GM12878 (cell line): ENCODE measurements around the gene FGF12. TPM values are rescaled to one million over a fixed set of nuclear protein-coding genes. Genes with fewer than 3 reads are reported as not detected.

ENCODE experiments used
- ATAC-seq: fragments of 200-7000 bp; cut with Tn5 transposase; 3 replicates; pipeline ENCODE4 v1.9.1; 2020; ENCODE audit warnings: mild to moderate bottlenecking, moderate library complexity
- BruUV-seq: library from RNA; stranded (reverse); fragments of 400-500 nt; replicated peaks from 2 replicates; lab custom pipeline; 2021; lab: Mats Ljungman, UMichigan
- CTCF ChIA-PET: fragments of 300-600 bp; sonication (Branson Sonifier 250); formaldehyde crosslinking; extraction: SDS; loops from one replicate; lab custom pipeline; 2021; ENCODE audit warnings: inconsistent platforms; lab: Yijun Ruan, JAX
- POLR2A ChIA-PET: fragments of 350-600 bp; formaldehyde crosslinking; extraction: SDS; loops from one replicate; lab custom pipeline; 2021; ENCODE audit warnings: inconsistent platforms; lab: Charles Lee
- RAD21 ChIA-PET: fragments of 300-600 bp; sonication (Branson Sonifier 250); formaldehyde crosslinking; loops from one replicate; lab custom pipeline; 2023; ENCODE audit warnings: antibody characterized with exemption; ENCODE audit not compliant: unreplicated experiment; lab: Charles Lee
- SMC1A ChIA-PET: fragments of 300-600 bp; sonication (Branson Sonifier 250); formaldehyde crosslinking; loops from one replicate; lab custom pipeline; 2023; ENCODE audit not compliant: unreplicated experiment, uncharacterized antibody; lab: Charles Lee
- DNase-seq: peaks from one replicate; pipeline ENCODE4 v3.0.0-alpha.2; 2011; ENCODE audit warnings: low read depth, low spot score
- FAIRE-seq: peaks from 3 replicates; lab custom pipeline; 2011; peaks lifted over from hg19 to GRCh38; lab: Jason Lieb, UNC
- H2AFZ ChIP-seq: 2 replicates; pipeline ENCODE4 v1.6.0; 2011; ENCODE audit warnings: low read depth, low read length, control low read depth; ENCODE audit not compliant: control insufficient read depth
- H3K27ac ChIP-seq: 2 replicates; pipeline ENCODE4 v1.5.1; 2011; ENCODE audit warnings: control low read depth; ENCODE audit not compliant: control insufficient read depth, insufficient read depth
- H3K27me3 ChIP-seq, 2 experiments: replicated peaks in 1 of 2; 2 replicates each; pipeline versions ENCODE4 v1.6.0 to v1.6.1; 2011; ENCODE audit warnings: low read length in 1 of 2; ENCODE audit not compliant: control insufficient read depth in 2 of 2, insufficient read depth in 2 of 2
- H3K36me3 ChIP-seq, 2 experiments: 2 replicates each; pipeline ENCODE4 v1.5.1; 2011; ENCODE audit warnings: low read length in 1 of 2; ENCODE audit not compliant: control insufficient read depth in 2 of 2, insufficient read depth in 2 of 2
- H3K4me1 ChIP-seq: 2 replicates; pipeline ENCODE4 v1.6.1; 2011; ENCODE audit warnings: mild to moderate bottlenecking, low read length, moderate library complexity, mixed read lengths; ENCODE audit not compliant: control insufficient read depth, insufficient read depth
- H3K4me2 ChIP-seq: 2 replicates; pipeline ENCODE4 v1.6.0; 2011; ENCODE audit warnings: control low read depth; ENCODE audit not compliant: control insufficient read depth, insufficient read depth
- H3K4me3 ChIP-seq: fragments of 200-600 bp; sonication (generic); 2 replicates; pipeline ENCODE4 v1.5.1; 2016
- H3K79me2 ChIP-seq: 2 replicates; pipeline ENCODE4 v1.6.0; 2011; ENCODE audit warnings: low read length; ENCODE audit not compliant: control insufficient read depth, insufficient read depth
- H3K9ac ChIP-seq: 2 replicates; pipeline ENCODE4 v1.8.0; 2011; ENCODE audit warnings: low read length, control low read depth, mixed read lengths; ENCODE audit not compliant: control insufficient read depth, insufficient read depth
- H3K9me3 ChIP-seq: replicated peaks from 3 replicates; pipeline ENCODE4 v1.5.1; 2011; ENCODE audit warnings: mild to moderate bottlenecking, low read length; ENCODE audit not compliant: control insufficient read depth, insufficient read depth
- H4K20me1 ChIP-seq: 2 replicates; pipeline ENCODE4 v1.6.0; 2011; ENCODE audit not compliant: control insufficient read depth, insufficient read depth
- ATF3 ChIP-seq: IDR thresholded peaks from 2 replicates; pipeline ENCODE4 v1.6.1; 2011; ENCODE audit warnings: low read depth, mild to moderate bottlenecking, low read length, moderate library complexity, borderline replicate concordance; ENCODE audit errors: extremely low read depth
- BMI1 ChIP-seq: fragments of 450-650 bp; IDR thresholded peaks from 2 replicates; pipeline ENCODE4 v1.6.1; 2016; ENCODE audit warnings: mild to moderate bottlenecking, moderate library complexity, borderline replicate concordance
- CHD2 ChIP-seq: IDR thresholded peaks from 2 replicates; pipeline ENCODE4 v1.6.1; 2011; ENCODE audit warnings: low read depth, low read length, improper control_type of control experiment, borderline replicate concordance
- MLLT1 ChIP-seq: fragments of 450-650 bp; IDR thresholded peaks from 2 replicates; pipeline ENCODE4 v1.6.1; 2016; ENCODE audit warnings: mild to moderate bottlenecking
- MTA2 ChIP-seq: fragments of 450-650 bp; IDR thresholded peaks from 2 replicates; pipeline ENCODE4 v1.6.1; 2016; ENCODE audit warnings: low read depth, mild to moderate bottlenecking, moderate library complexity
- NFXL1 ChIP-seq: fragments of 450-650 bp; IDR thresholded peaks from 2 replicates; pipeline ENCODE4 v1.6.1; 2017; ENCODE audit warnings: antibody characterized with exemption, mild to moderate bottlenecking, borderline replicate concordance
- NR2C2 ChIP-seq: IDR thresholded peaks from 2 replicates; pipeline ENCODE4 v1.6.1; 2011; ENCODE audit warnings: borderline replicate concordance, low read depth; ENCODE audit not compliant: control insufficient read depth, insufficient read length
- SIX5 ChIP-seq: IDR thresholded peaks from 2 replicates; pipeline ENCODE4 v1.6.1; 2011; ENCODE audit warnings: mild to moderate bottlenecking, low read depth, low read length, moderate library complexity; ENCODE audit not compliant: severe bottlenecking
- STAT3 ChIP-seq: IDR thresholded peaks from 2 replicates; pipeline ENCODE4 v1.6.1; 2011; ENCODE audit warnings: low read depth, low read length, improper control_type of control experiment
- ZNF384 ChIP-seq: IDR thresholded peaks from 2 replicates; pipeline ENCODE4 v1.6.1; 2012; ENCODE audit warnings: low read depth, mild to moderate bottlenecking, low read length, improper control_type of control experiment, borderline replicate concordance
- ZNF622 ChIP-seq: fragments of 450-650 bp; IDR thresholded peaks from 2 replicates; pipeline ENCODE4 v1.6.1; 2017; ENCODE audit warnings: mild to moderate bottlenecking, inconsistent platforms
- WGBS: methylation state at CpG from one replicate; pipeline ENCODE4 v1.1.6; 2016; ENCODE audit warnings: low lambda C conversion rate; ENCODE audit not compliant: insufficient replicate concordance, insufficient coverage; ENCODE audit errors: missing lambda C conversion rate; 5-methylcytosine and 5-hydroxymethylcytosine counted together
- in situ Hi-C: fragments of 300-500 bp; cut with MboI; formaldehyde crosslinking; loops from 9 replicates; pipeline ENCODE4 v1.14.3; 2018; ENCODE audit warnings: mixed read lengths
- intact Hi-C: fragments of 100-400 bp; cut with micrococcal nuclease; formaldehyde crosslinking; loops from one replicate; pipeline ENCODE4 v1.14.2; 2022; ENCODE audit not compliant: unreplicated experiment
- polyA plus RNA-seq, 11 experiments: library from polyadenylated mRNA; depleted of rRNA in 4 of 11; unstranded in 6 of 11; stranded (reverse) in 5 of 11; fragments of >200 nt; fragmentation: Nextera tagmentation in 4 of 11; fragmentation: Illumina TruSeq in 1 of 11; extraction: Ambion mirVana in 4 of 11; extraction: Trizol in 1 of 11; gene quantifications; 1 replicate in 1 of 11; 2 replicates in 10 of 11; pipeline versions ENCODE4 v1.2.1 to v1.2.3, GENCODE V29; 2011 to 2016; ENCODE audit warnings: inconsistent platforms in 2 of 11, missing spikeins in 2 of 11, low read depth in 1 of 11
- total RNA-seq, 4 experiments: library from RNA; depleted of rRNA in 3 of 4; stranded (reverse); fragments of >200 nt in 3 of 4; fragmentation: Illumina TruSeq in 1 of 4; extraction: Trizol in 1 of 4; gene quantifications; 2 replicates each; pipeline versions ENCODE4 v1.2.1 to v1.2.3, GENCODE V29; 2013 to 2021
- TF ChIP-seq, protein P1 (sequence below): IDR thresholded peaks from 2 replicates; pipeline ENCODE4 v1.6.1; 2012; ENCODE audit warnings: low read length, inconsistent platforms
- TF ChIP-seq, protein P2 (sequence below): fragments of 150-350 bp; IDR thresholded peaks from 2 replicates; pipeline ENCODE4 v1.6.1; 2016; ENCODE audit warnings: low read depth, low read length
- TF ChIP-seq, protein P3 (sequence below): IDR thresholded peaks from 2 replicates; pipeline ENCODE4 v1.6.1; 2012; ENCODE audit warnings: low read depth, low read length, improper control_type of control experiment

FGF12 gene
- total and polyA plus RNA-seq, 10 of the 15 experiments (the other 5 are each of a cell fraction or from before 2014, with no cell fraction given), result 0.03 to 0.43 (median 0.13) TPM; not detected in 7

DNA sequence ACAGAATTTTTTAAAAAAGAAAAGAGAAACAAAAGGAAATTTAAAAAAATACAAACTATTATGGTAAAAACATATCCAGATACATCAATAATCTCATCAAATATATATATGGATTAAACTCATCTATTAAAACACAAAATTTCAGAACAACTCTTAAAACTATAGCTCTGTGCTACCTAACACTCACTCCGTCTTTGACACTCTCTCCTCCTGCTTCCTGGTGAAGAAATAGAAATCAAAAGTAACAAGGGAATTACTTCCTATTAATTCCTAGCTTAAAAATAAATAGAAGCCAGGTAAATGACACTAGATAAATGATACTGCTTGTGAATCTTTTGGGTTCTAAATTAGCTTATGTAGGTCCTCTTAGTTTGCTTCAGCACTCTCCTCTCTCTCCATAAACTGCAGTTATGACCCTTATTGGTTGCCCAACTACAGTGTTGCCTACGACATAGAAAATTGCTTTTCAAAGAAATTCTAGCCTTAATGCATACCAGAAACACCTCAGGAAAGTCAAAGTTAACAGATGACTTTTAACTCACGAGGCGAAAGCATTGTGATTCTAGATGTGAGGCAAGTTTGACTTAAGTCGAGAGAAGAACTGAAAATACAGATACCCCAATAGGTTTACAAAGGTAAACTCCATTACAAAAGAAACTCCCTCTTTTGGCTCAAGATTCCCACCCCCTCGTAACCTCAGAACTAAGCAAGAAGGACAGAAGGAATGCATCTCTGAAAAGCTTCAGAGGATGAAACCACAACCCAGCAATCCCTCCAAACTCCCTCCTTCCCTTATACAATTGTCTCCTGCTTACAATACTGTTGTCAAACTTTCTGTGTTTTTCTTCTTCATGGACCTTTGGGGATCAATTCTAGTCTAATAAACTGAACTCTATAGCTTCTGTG is 394.7 kb downstream of the FGF12 start:
- ATAC-seq (peak; percentile 33), DNase-seq (no peak), FAIRE-seq (no peak)
- ChIA-PET POLR2A (no interaction called here), SMC1A (interaction anchor here (0.5 to 1.5 kb wide), 4 partner anchors 8 to 916 kb away, joined by 3 to 4 read pairs (median 4); no protein-coding TSS in a partner anchor), CTCF (interaction anchor here (1.3 kb wide), 1 partner anchor 90 kb away, joined by 3 read pairs; no protein-coding TSS in a partner anchor), RAD21 (no interaction called here)
- Histone ChIP-seq H3K9ac (no peak overlapping the region), H3K4me3 (no peak overlapping the region), H3K9me3 (no peaks in the 10 kb centered on the region), H3K36me3 (no peaks in the 10 kb centered on the region), H4K20me1 (no peaks in the 10 kb centered on the region), H3K27me3 (no peaks in the 10 kb centered on the region), H3K27ac (no peak overlapping the region), H3K4me2 (no peak overlapping the region), H2AFZ (no peak overlapping the region), H3K4me1 (no peaks in the 10 kb centered on the region), H3K79me2 (no peaks in the 10 kb centered on the region)
- BruUV-seq, result no TSS peak
- WGBS, result 26% methylated on average over 6 of the region's 6 CpGs
- intact Hi-C loops, result no loop called here
- in situ Hi-C loops, result no loop called here
- TF ChIP-seq NFXL1 (no peak), ATF3 (no peak), SIX5 (no peak), ZNF622 (no peak), MTA2 (no peak), NR2C2 (no peak), ZNF384 (no peak), BMI1 (no peak), CHD2 (no peak), STAT3 (no peak), MLLT1 (no peak)
- TF ChIP-seq, protein P1, sequence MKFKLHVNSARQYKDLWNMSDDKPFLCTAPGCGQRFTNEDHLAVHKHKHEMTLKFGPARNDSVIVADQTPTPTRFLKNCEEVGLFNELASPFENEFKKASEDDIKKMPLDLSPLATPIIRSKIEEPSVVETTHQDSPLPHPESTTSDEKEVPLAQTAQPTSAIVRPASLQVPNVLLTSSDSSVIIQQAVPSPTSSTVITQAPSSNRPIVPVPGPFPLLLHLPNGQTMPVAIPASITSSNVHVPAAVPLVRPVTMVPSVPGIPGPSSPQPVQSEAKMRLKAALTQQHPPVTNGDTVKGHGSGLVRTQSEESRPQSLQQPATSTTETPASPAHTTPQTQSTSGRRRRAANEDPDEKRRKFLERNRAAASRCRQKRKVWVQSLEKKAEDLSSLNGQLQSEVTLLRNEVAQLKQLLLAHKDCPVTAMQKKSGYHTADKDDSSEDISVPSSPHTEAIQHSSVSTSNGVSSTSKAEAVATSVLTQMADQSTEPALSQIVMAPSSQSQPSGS, result no peak
- TF ChIP-seq, protein P2, sequence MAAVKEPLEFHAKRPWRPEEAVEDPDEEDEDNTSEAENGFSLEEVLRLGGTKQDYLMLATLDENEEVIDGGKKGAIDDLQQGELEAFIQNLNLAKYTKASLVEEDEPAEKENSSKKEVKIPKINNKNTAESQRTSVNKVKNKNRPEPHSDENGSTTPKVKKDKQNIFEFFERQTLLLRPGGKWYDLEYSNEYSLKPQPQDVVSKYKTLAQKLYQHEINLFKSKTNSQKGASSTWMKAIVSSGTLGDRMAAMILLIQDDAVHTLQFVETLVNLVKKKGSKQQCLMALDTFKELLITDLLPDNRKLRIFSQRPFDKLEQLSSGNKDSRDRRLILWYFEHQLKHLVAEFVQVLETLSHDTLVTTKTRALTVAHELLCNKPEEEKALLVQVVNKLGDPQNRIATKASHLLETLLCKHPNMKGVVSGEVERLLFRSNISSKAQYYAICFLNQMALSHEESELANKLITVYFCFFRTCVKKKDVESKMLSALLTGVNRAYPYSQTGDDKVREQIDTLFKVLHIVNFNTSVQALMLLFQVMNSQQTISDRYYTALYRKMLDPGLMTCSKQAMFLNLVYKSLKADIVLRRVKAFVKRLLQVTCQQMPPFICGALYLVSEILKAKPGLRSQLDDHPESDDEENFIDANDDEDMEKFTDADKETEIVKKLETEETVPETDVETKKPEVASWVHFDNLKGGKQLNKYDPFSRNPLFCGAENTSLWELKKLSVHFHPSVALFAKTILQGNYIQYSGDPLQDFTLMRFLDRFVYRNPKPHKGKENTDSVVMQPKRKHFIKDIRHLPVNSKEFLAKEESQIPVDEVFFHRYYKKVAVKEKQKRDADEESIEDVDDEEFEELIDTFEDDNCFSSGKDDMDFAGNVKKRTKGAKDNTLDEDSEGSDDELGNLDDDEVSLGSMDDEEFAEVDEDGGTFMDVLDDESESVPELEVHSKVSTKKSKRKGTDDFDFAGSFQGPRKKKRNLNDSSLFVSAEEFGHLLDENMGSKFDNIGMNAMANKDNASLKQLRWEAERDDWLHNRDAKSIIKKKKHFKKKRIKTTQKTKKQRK, result no peak
- TF ChIP-seq, protein P3, sequence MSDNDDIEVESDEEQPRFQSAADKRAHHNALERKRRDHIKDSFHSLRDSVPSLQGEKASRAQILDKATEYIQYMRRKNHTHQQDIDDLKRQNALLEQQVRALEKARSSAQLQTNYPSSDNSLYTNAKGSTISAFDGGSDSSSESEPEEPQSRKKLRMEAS, result no peak
